Thyroid gland (tissue), 4 donors: Measurements from ENCODE around the gene NR1H4.

Source experiments
- POLR2A ChIP-seq, 2 donors: fragments of 450-650 bp; IDR thresholded peaks; one replicate each; pipeline ENCODE4 v1.6.1; 2017; ENCODE audit warnings: antibody characterized with exemption in 2 of 2, mild to moderate bottlenecking in 2 of 2, moderate library complexity in 1 of 2
- TF ChIP-seq, protein P1 (sequence below), 6 experiments: fragments of 200-600 bp in 3 of 6; fragments of 450-650 bp in 3 of 6; sonication (generic) in 3 of 6; IDR thresholded peaks; one replicate each; pipeline ENCODE4 v1.5.1; 2016 to 2019; ENCODE audit warnings: antibody characterized with exemption in 6 of 6, mild to moderate bottlenecking in 2 of 6, inconsistent platforms in 1 of 6, moderate library complexity in 1 of 6

DNA sequence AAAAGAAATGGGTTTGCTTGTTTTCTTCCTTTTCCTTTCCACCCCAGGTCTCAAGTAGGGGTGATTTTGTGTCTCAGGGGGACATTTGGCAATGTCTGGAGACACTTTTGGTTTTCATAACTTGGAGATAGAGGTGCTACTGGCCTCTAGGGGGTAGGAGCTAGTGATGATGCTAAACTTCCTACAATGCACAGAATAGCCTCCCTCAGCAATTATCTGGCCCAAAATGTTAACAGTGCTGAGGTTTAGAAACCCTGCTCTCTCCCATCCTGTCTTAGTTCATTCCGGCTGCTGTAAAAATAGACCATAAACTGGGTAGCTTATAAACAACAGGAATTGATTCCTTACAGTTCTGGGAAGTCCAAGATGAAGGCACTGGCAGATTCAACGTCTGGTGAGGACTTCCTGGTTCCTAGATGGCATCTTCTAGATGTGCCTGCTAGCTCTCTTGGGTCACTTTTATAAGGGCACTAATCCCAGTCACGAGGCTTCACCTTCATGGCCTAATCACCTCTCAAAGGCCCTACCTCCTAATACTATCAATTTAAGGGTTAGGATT, 92.4 kb downstream of the NR1H4 start:
- no peak for TF ChIP-seq POLR2A (IDR thresholded peaks at IDR 0.05)
- TF ChIP-seq, protein P1, sequence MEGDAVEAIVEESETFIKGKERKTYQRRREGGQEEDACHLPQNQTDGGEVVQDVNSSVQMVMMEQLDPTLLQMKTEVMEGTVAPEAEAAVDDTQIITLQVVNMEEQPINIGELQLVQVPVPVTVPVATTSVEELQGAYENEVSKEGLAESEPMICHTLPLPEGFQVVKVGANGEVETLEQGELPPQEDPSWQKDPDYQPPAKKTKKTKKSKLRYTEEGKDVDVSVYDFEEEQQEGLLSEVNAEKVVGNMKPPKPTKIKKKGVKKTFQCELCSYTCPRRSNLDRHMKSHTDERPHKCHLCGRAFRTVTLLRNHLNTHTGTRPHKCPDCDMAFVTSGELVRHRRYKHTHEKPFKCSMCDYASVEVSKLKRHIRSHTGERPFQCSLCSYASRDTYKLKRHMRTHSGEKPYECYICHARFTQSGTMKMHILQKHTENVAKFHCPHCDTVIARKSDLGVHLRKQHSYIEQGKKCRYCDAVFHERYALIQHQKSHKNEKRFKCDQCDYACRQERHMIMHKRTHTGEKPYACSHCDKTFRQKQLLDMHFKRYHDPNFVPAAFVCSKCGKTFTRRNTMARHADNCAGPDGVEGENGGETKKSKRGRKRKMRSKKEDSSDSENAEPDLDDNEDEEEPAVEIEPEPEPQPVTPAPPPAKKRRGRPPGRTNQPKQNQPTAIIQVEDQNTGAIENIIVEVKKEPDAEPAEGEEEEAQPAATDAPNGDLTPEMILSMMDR (IDR thresholded peaks at IDR 0.05) = no peak
